NCI-H526 treated with DMSO at 0.1 percent for 48 hours (cell line): ENCODE measurements around the gene SLC13A5.
"Not testable (repeated sequence)": the region's sequence is repeated elsewhere in the genome, so short reads cannot be mapped to it uniquely, and the experiment has no call there.

ENCODE experiments used
- DNase-seq: peaks from one replicate; lab custom pipeline; 2025; lab: John Stamatoyannopoulos, UW

The SLC13A5 gene

GRCh38 chr17:6661464-6661848, 51.7 kb downstream of the SLC13A5 start:
- DNase-seq = no peak

DNA sequence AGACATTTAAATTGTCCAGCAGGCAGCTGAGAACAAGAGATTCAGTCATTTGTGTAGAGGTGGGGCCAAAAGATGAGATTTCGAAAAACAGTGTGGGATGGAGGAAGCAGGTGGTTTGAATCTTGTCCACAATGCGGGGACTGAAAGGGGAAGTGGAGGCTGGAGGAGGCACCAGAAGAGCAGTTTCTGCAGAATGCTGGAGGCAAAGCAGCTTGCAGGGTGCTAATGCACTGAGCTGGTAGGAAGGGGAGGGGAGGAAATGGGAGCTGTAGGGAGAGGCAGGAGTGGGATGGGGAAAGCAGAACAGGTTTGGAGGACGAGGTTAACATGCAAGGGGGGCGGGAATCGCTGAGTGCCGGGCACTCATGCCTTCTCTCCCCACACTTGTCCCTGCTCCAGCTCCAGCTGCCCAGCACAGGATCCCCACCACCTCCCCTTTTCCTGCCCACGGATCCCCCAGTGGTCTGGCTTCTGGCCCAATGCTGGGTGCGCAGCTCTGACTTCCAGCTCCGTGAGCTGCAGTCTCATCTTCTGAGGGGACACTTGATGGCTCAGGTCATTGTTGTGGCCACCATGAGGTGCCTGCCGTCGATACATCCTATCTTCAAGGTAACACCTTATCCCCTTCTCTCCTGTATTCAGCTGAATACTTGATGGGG, 52.2 kb downstream of the SLC13A5 start:
- DNase-seq = no peak

DNA sequence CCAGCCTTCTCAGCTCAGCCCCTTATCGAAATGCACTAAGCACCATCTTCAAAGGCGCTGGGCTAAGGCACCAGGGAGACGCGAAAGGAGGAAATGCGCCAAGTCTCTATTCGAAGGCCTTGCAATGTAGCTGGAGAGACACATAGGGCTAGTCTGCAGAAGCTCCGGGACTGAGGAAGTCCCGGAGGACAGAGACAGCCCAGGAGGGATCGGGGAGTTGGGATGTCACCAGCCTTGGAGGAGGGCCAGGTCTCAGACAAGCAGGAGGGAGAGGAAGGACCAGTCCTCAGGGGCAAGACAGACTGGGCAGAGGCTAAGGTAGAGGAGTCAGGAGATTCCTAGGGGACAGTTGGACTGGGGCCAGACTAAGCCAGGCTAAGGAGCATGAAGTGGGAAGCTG, 53.1 kb downstream of the SLC13A5 start:
- DNase-seq = no peak

DNA sequence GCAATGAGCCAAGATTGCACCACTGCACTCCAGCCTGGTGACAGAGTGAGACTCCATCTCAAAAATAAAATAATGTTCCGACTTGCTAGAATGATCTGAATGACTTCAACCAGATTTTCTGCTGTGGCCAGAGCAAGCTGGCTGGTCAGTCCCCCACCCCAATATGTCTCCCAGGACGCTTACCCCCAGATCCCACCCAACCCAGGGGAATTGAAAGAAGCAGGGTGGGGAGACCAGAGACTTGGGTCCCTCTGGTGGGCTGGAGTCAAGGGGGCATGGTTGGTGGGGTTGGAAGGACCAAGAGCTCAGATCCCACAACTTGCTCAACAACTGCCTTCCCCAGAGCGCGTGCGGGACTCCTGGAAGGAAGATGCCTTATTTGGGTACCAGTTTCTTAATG, 54.8 kb downstream of the SLC13A5 start:
- DNase-seq = not testable (repeated sequence)

DNA sequence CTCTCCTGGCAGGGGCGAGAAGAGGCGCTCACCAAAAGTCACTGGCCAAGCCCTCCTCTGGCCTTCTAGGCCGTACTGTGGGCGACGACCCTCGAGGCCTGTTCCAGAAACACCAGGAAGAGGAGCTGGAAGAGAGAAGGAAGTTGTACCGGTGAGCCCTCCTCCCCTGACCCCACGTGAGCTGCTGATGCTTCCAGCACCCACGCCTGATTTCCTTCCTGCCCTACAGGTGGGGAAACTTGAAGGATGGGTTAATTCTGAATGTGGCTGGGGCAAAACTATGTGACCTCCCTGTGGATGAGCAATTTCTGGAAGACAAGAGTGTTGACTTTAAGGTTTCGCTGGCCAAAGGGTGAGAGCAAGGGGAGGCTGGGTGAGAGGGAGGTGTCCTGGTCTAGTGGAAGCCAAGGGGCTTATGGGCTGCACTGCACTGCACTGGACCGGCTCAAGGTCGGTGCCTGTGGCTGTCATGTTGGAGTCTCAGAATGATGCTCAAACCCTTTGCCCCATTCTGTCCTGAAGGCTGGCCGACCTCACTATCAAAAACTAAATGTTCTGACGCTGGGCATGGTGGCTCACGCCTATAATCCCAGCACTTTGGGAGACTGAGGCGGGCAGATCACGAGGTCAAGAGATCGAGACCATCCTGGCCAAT, 55.4 kb downstream of the SLC13A5 start:
- no peak for DNase-seq

- DNase-seq = not testable (repeated sequence)
Measured at GRCh38 chr17:6656797-6657632, 56.2 kb downstream of the SLC13A5 start.

DNA sequence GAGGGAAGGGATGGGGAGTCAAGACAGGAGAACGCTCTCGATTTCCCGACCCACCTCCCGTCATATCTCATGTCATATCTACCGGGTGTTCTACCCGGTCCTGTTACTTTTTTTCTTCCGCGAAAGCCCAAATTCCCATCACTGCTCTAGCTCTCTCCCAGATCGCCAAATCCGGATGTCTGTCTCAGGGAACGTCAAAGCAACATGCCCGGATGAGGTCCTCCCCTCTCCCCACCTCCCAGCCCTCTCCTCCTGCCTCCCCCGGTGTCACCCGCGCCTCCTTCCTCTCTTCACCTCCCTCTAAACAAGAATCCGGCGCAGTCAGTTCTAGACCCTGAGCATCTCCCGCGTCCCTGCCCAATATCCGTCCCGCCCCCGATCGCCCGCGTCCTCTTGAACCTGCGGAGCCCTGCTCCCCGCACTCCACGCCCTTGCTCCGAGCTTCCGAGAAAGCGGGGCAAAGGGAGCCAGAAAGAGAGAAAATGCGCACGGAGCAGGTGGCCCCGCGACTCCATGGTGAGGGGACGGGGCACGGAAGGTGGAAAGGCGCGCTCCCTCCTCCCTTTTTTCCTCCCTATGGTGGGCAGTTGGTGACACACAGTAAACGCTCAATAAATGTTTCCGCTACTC, 57.3 kb downstream of the SLC13A5 start:
- not testable (repeated sequence) for DNase-seq

GRCh38 chr17:6654841-6655731, 58.1 kb downstream of the SLC13A5 start:
- DNase-seq = peak; percentile 39

DNA sequence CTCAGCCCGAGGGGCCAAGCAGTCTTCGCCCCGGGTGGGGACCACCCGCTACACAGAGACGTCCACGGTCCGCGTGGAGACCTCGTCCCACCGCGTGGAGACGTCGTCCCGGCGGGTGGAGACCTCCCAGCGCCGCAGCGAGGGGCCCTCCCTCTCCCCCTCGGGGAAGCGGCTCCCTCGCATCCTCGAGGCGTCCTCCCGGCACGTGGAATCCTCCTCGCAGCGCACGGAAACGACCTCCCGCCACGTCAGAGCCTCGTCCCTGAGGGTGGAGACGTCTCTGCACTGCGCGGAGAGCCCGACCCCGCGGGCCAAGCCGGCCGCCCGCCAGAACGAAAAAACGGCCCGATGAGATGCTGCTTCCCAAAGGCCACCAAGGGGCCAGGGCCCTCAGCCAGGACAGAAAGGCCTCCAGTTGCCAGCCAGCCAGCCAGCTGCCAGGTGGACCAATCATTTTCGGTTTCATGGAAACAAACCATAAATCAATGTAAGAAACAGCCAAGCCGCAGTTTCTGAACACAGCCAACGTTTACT, 61.2 kb downstream of the SLC13A5 start:
- no peak for DNase-seq

- peak; percentile 69 for DNase-seq
Measured at GRCh38 chr17:6651354-6651918, 61.7 kb downstream of the SLC13A5 start, which contains the start of the genes C17orf100 and MED31. TSS of gene C17orf100 (plus strand) at chr17:6651762. CDS start at chr17:6651914, 152 bp downstream. TSS of gene MED31 (minus strand) at chr17:6651605. CDS start at chr17:6651528, 77 bp downstream.

DNA sequence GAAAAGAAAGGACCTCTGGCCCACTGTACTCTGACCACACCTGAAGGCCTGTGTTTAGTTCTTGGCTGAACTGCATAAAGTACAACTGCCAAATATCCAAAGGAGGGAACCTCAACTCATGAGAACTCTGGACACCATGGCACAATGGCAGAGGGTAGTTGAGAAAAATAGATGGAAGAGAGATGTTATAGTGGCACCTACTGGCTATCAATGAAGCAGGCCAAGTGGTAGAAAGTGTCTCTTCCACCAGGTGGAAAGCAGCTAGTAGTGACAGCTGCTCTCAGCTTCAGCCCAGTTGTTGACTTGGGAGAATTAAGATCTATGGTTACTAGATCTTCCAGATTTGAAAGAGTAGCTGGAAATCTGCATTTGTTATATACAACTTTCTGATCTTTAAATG, 65.0 kb downstream of the SLC13A5 start:
- peak; percentile 3 for DNase-seq

DNA sequence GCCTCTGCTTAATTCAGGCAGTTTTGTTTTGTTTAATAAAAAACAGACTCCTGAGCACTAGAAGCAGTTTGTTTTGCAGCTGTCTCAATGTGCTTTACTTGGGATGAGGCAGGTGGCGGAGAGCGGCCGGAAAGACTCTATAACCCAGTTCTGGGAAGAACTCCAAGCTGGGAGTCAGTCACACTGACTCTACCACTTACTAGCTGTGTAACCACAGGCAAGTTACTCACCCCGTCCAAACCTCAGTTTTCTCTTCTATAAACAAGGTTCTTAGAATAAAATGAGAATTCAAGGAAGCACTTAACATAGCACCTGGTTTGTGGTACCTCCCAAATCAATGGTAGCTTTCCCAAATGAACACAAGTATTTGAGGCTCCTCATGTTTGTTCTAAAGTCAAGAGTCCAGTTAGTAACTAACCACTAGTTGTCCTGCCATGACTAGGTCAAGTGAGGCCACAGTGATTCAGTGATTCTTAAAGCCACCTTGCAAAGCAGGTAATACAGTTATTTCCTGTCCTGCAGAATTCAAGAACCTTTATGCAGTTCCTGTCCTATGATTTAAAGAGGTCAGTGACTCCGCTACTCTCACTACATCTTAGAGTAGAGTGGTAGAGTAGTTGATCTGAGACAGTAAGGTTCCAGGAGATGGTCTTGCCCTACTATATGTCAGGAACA, 69.6 kb downstream of the SLC13A5 start:
- DNase-seq = no peak

DNA sequence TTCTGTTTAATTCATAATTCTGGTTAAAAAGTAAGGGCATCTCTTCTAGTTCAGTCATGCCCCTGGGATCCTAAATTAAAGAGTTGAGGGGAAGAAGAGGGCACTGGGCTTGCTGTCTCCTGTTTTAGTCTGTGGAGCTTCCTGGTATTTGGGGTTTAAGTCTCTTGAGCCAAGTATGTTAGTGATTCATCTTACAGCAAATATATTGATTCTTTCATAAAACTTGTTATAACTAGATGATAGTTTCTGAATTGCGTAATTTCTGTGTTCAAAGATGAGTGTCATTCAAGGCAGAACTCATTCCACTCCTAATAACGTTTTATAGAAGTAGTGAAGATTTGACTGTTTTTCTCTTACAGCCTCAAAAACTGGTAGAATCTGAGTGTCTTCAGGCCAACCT, 70.6 kb downstream of the SLC13A5 start:
- DNase-seq = no peak

DNA sequence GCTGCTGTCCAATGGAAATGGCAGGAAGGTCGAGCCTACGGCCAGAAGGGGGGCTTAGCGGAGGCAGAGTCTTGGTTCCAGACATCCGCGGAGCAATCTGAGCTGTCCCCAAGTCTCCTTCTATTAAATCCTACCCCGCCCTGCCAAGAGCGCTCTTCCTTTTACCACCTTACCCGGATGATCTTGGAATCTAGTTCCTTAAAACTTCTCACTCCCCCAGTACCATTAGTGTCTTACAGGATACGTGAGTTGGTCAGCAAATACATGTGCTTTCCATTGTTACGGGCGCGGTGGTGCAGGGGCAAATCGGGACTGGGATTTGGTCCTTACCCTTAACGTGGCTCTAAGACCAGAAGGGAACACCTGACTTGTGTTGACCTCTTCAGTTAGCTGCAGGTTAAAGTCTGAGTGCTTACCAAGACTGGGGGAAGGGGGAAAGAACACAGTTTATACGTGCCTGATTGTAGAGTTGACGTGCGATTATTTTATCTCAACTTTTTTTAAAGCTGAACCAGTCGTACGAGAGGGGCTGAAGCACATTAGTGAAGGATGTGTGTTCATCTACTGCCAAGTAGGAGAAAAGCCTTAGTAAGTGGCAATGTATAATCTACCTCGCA, 71.8 kb downstream of the SLC13A5 start:
- no peak for DNase-seq

- peak; percentile 69 for DNase-seq
Measured at GRCh38 chr17:6640536-6641246, 72.5 kb downstream of the SLC13A5 start, which contains the start of the genes KIAA0753 and TXNDC17. TSS of gene KIAA0753 (minus strand) at chr17:6640711. CDS start at chr17:6635103, 5,608 bp downstream. TSS of gene TXNDC17 (plus strand) at chr17:6641060. CDS start at chr17:6641083, 23 bp downstream.

GRCh38 chr17:6639586-6640535, 73.3 kb downstream of the SLC13A5 start:
- DNase-seq = no peak

- DNase-seq = no peak
Measured at GRCh38 chr17:6639014-6639585, 74.1 kb downstream of the SLC13A5 start.
